Activated CD4-positive, alpha-beta T cell treated with anti-CD3 and anti-CD28 coated beads, Interleukin-2, amount 10 ng/mL, durations not matched to agents 7 days and 5 days (primary cell): ENCODE measurements around the gene ADAP1. TPM values are rescaled to one million over a fixed set of nuclear protein-coding genes. Genes with fewer than 3 reads are reported as not detected.
A peak's percentile ranks its signal among the peaks of the same experiment; 100 is the strongest.

Source experiments
- CTCF ChIA-PET: fragments of 350-600 bp; sonication (Branson Sonifier 250); formaldehyde crosslinking; loops from one replicate; lab custom pipeline; 2021; ENCODE audit warnings: antibody characterized with exemption; lab: Charles Lee
- POLR2A ChIA-PET: fragments of 350-600 bp; sonication (Branson Sonifier 250); formaldehyde crosslinking; loops from one replicate; lab custom pipeline; 2021; ENCODE audit warnings: antibody characterized with exemption; lab: Charles Lee
- DNase-seq: peaks from one replicate; pipeline ENCODE4 v3.0.0-alpha.2; 2020
- H3K27ac Mint-ChIP-seq: one replicate; pipeline ENCODE4 v1.8.0; 2021; ENCODE audit warnings: mild to moderate bottlenecking, moderate library complexity, mixed read lengths
- H3K27me3 Mint-ChIP-seq: one replicate; pipeline ENCODE4 v1.8.0; 2021; ENCODE audit warnings: mixed read lengths
- H3K36me3 Mint-ChIP-seq: one replicate; pipeline ENCODE4 v1.8.0; 2021; ENCODE audit warnings: low read depth, mixed read lengths
- H3K4me1 Mint-ChIP-seq: one replicate; pipeline ENCODE4 v1.8.0; 2021; ENCODE audit warnings: mixed read lengths
- H3K4me3 Mint-ChIP-seq: one replicate; pipeline ENCODE4 v1.8.0; 2021; ENCODE audit warnings: mild to moderate bottlenecking, moderate library complexity, mixed read lengths
- H3K9me3 Mint-ChIP-seq: one replicate; pipeline ENCODE4 v1.8.0; 2021; ENCODE audit warnings: mixed read lengths
- total RNA-seq, 2 experiments: library from RNA; stranded (reverse); gene quantifications; one replicate each; pipeline ENCODE4 v1.2.3, GENCODE V29; 2021

The ADAP1 gene
- total RNA-seq, 2 experiments from 2014 or later = 12.4 to 13.5 TPM

DNA sequence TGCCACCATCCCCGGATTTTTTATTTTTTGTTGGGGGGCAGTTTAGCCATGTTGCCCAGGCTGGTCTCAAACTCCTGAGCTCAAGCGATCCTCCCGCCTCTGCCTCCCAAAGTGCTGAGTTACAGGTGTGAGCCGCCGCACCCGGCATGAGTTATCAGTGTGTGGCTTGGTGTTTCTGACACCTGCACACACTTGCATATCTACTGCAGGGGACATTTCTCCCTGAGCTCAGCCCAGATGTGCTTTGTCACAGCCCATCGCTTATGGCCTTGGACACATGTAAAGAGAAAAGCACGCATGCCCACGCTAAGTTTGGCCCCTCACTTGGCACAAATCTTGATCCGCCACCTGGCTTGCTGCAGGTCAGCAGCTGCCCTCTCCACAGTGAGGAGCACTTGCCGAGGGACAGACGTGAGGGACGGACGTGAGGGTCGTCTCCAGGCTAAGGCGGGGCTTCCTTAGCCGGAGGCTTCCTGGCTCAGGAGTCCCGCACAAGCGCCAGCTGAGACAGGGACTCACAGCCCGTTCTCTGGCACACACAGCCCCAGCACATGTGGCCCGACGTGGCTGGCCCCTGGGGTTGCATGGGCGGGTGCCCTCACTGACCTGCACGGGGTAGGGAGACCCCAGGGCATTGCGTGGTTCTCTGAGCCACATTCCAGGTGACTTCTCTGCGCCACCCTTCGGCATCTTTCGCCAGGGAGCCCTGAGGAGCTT lies 40.3 kb upstream of the ADAP1 start:
- Mint-ChIP-seq H3K4me3 (no peak overlapping the region), H3K27me3 (no peaks in the 10 kb centered on the region), H3K27ac (no peak overlapping the region), H3K9me3 (no peaks in the 10 kb centered on the region), H3K36me3 (no peaks in the 10 kb centered on the region), H3K4me1 (peaks cover 4% of the 10 kb centered on the region)
- POLR2A ChIA-PET = no interaction called here
- DNase-seq = no peak
- CTCF ChIA-PET = interaction anchor here (0.7 to 7.5 kb wide), 11 partner anchors 18 to 462 kb away, joined by 3 to 154 read pairs (median 17); partner anchors contain the start of gene COX19

DNA sequence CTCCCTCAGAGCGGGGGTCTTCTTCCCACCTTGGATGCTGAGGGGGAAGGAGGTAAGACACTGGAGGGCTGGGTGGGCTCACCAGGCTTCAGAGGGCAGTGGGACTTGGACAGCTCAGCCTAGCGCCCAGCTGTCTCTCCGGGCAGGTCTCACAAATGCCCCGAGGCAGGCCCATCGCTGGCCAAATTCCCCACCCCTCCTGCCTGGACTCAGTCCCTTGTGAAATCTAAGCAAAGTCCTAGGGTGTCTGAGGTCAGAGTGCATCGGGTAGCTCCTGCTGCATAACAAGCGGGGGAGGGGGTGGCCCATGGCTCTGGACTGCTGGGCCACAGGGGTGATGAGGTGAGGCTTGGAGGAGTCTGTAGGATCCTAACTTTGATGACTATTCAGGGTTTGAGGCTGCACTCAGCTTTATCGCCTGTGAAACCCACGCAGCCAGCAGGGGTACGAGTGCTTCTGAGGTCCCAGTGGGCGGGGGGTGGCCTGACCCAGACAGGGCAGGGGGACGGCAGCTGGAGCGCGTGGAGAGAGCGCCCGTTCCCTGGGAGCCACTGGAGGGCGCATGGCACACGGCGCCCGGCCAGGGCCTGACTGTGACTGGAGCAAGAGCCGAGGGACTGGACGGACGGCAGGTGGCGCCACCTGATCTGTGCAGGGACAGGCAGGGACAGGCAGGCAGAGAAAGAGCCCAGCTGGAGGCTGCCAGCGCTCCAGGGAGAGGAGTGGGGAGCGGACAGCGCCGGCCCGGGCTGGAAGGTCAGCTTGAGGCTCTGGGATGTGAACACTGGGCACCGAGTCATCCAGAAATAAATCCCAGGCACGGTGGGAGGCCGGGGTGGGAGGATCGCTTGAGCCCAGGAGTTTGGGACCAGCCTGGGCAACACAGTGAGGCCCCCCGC lies 38.5 kb upstream of the ADAP1 start:
- DNase-seq = peak; percentile 97
- ChIA-PET CTCF (interaction anchor here (0.6 to 7.5 kb wide), 57 partner anchors 9 to 464 kb away, joined by 3 to 154 read pairs (median 4); partner anchors contain the start of genes COX19, CYP2W1, GPR146 and ZFAND2A), POLR2A (interaction anchor here (0.6 to 1.1 kb wide), 2 partner anchors 18 to 71 kb away, joined by 3 read pairs; partner anchors contain the start of gene COX19)
- peaks cover 4% of the 10 kb centered on the region for H3K4me1 Mint-ChIP-seq
- H3K36me3 Mint-ChIP-seq = no peaks in the 10 kb centered on the region
- no peaks in the 10 kb centered on the region for H3K27me3 Mint-ChIP-seq
- H3K27ac Mint-ChIP-seq = no peak overlapping the region
- no peaks in the 10 kb centered on the region for H3K9me3 Mint-ChIP-seq
- H3K4me3 Mint-ChIP-seq = no peak overlapping the region

- Mint-ChIP-seq H3K4me3 (no peak overlapping the region), H3K36me3 (no peaks in the 10 kb centered on the region), H3K27ac (no peak overlapping the region), H3K27me3 (no peaks in the 10 kb centered on the region), H3K4me1 (peaks cover 4% of the 10 kb centered on the region), H3K9me3 (no peaks in the 10 kb centered on the region)
- CTCF ChIA-PET = interaction anchor here (0.6 to 7.5 kb wide), 32 partner anchors 10 to 191 kb away, joined by 3 to 154 read pairs (median 10); partner anchors contain the start of genes COX19, CYP2W1, GPR146 and ZFAND2A
- POLR2A ChIA-PET = interaction anchor here (0.6 kb wide), 1 partner anchor 17 kb away, joined by 3 read pairs; the partner anchor contains the start of gene COX19
- DNase-seq = no peak
Observed at GRCh38 chr7:991729-992656, 37.5 kb upstream of the ADAP1 start.

GRCh38 chr7:990933-991728 lies 36.7 kb upstream of the ADAP1 start:
- peaks cover 4% of the 10 kb centered on the region for H3K4me1 Mint-ChIP-seq
- ChIA-PET CTCF (interaction anchor here (2.4 to 7.5 kb wide), 3 partner anchors 15 to 160 kb away, joined by 5 to 154 read pairs (median 61); partner anchors contain the start of gene COX19), POLR2A (no interaction called here)
- no peak overlapping the region for H3K4me3 Mint-ChIP-seq
- peaks cover 2% of the 10 kb centered on the region for H3K27me3 Mint-ChIP-seq
- no peaks in the 10 kb centered on the region for H3K9me3 Mint-ChIP-seq
- H3K36me3 Mint-ChIP-seq = no peaks in the 10 kb centered on the region
- H3K27ac Mint-ChIP-seq = no peak overlapping the region
- no peak for DNase-seq

- ChIA-PET CTCF (interaction anchor here (7.5 kb wide), 1 partner anchor 76 kb away, joined by 154 read pairs; no protein-coding TSS in a partner anchor), POLR2A (no interaction called here)
- H3K9me3 Mint-ChIP-seq = no peaks in the 10 kb centered on the region
- no peak for DNase-seq
- no peak overlapping the region for H3K27ac Mint-ChIP-seq
- H3K36me3 Mint-ChIP-seq = no peaks in the 10 kb centered on the region
- peaks cover 2% of the 10 kb centered on the region for H3K27me3 Mint-ChIP-seq
- peaks cover 4% of the 10 kb centered on the region for H3K4me1 Mint-ChIP-seq
- no peak overlapping the region for H3K4me3 Mint-ChIP-seq
Observed at GRCh38 chr7:990352-990932, 36.0 kb upstream of the ADAP1 start.

DNA sequence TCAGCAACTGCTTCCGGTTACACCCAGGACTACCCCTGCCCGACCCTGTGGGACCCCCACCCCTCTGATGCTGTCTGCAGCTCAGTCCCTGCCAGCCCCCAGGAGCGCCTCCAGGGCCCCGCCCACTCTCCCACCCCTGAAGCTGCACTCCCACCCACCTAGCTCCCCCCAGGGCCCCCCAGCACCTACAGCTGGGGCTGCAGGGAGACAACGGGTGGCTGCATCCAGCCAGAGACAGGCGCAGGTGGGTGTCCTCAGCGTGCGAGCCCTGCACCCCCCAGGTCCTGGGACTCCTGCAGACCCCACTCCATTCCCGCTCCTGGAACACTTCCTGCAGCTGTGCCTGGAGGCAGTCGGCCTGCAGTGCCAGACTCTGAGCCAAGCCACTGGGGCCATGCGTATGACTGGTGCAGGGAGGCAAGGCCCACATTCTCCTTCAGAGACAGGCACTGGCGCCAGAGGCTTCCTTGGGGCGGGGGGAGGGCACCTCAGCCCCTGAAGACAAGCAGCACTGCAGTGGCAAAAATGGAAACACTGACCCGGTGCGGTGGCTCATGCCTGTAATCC lies 34.6 kb upstream of the ADAP1 start:
- POLR2A ChIA-PET = no interaction called here
- no peak for DNase-seq
- CTCF ChIA-PET = interaction anchor here (1.6 kb wide), 1 partner anchor 77 kb away, joined by 6 read pairs; no protein-coding TSS in a partner anchor
- H3K9me3 Mint-ChIP-seq = no peaks in the 10 kb centered on the region
- H3K4me3 Mint-ChIP-seq = no peak overlapping the region
- H3K36me3 Mint-ChIP-seq = no peaks in the 10 kb centered on the region
- H3K27me3 Mint-ChIP-seq = peaks cover 2% of the 10 kb centered on the region
- peaks cover 4% of the 10 kb centered on the region for H3K4me1 Mint-ChIP-seq
- no peak overlapping the region for H3K27ac Mint-ChIP-seq

GRCh38 chr7:988426-988911 lies 34.0 kb upstream of the ADAP1 start:
- Mint-ChIP-seq H3K4me3 (no peak overlapping the region), H3K36me3 (no peaks in the 10 kb centered on the region), H3K9me3 (no peaks in the 10 kb centered on the region), H3K27ac (no peak overlapping the region), H3K4me1 (peaks cover 4% of the 10 kb centered on the region), H3K27me3 (peaks cover 2% of the 10 kb centered on the region)
- ChIA-PET POLR2A (no interaction called here), CTCF (interaction anchor here (1.6 to 2.0 kb wide), 2 partner anchors 10 to 77 kb away, joined by 6 read pairs; no protein-coding TSS in a partner anchor)
- no peak for DNase-seq

GRCh38 chr7:987909-988308 lies 33.4 kb upstream of the ADAP1 start:
- no peak overlapping the region for H3K27ac Mint-ChIP-seq
- no peaks in the 10 kb centered on the region for H3K9me3 Mint-ChIP-seq
- H3K27me3 Mint-ChIP-seq = peaks cover 2% of the 10 kb centered on the region
- H3K36me3 Mint-ChIP-seq = no peaks in the 10 kb centered on the region
- POLR2A ChIA-PET = no interaction called here
- peaks cover under 1% of the 10 kb centered on the region for H3K4me1 Mint-ChIP-seq
- no peak for DNase-seq
- H3K4me3 Mint-ChIP-seq = no peak overlapping the region
- CTCF ChIA-PET = interaction anchor here (1.6 to 2.0 kb wide), 2 partner anchors 10 to 78 kb away, joined by 6 read pairs; no protein-coding TSS in a partner anchor

DNA sequence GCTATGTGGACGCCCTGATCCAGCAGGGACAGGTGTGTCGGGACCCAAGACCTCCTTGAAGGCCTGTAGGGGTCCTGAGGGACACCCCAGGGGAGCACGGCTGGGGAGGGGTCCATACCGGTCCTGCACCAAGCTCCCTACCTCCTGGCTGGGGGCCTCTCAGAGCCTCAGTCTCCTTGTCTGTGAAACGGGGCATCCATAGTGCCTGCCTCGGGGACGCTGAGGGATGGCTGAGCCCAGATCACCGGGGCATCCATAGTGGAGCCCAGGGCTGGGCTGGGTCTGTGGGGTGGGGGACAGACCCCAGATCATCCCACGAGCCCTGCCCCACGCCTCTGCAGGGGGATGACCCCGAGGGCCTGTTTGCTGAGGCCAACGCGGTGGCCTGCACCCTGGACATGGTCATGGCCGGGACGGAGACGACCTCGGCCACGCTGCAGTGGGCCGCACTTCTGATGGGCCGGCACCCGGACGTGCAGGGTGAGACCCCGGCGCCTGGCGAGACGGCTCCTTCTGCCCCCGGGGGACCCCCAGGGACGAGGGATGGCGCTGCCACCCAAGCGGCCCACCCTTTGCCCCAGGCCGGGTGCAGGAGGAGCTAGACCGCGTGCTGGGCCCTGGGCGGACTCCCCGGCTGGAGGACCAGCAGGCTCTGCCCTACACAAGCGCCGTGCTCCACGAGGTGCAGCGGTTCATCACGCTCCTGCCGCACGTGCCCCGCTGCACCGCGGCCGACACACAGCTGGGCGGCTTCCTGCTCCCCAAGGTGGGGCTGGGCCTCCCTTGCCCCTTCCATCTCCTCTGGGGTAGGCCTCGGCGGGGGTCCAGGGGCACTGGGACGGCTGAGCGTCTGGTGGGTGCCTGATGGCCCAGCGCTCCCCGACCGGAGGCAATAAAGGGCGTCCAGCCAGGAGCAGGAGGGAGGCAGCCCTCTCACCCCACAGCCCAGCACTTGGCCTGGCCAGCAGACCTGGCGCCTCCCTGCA lies 32.6 kb upstream of the ADAP1 start:
- ChIA-PET POLR2A (no interaction called here), CTCF (interaction anchor here (2.0 to 3.1 kb wide), 2 partner anchors 9 to 79 kb away, joined by 6 to 11 read pairs; no protein-coding TSS in a partner anchor)
- no peak overlapping the region for H3K27ac Mint-ChIP-seq
- peaks cover 2% of the 10 kb centered on the region for H3K27me3 Mint-ChIP-seq
- DNase-seq = no peak
- no peaks in the 10 kb centered on the region for H3K9me3 Mint-ChIP-seq
- no peak overlapping the region for H3K4me3 Mint-ChIP-seq
- no peaks in the 10 kb centered on the region for H3K36me3 Mint-ChIP-seq
- no peaks in the 10 kb centered on the region for H3K4me1 Mint-ChIP-seq
